Stimulated activated CD8-positive, alpha-beta memory T cell treated with anti-CD3 and anti-CD28 coated beads, Interleukin-15, amount 100 ng/mL, for 4 hours (primary cell): ENCODE results near the gene TMOD1.

Experiments used
- DNase-seq, 2 donors: peaks; one replicate each; pipeline ENCODE4 v3.0.0-alpha.2; 2020; ENCODE audit warnings: low read depth in 2 of 2

The TMOD1 gene

GRCh38 chr9:97517331-97518089 lies 16.0 kb downstream of the TMOD1 start:
- no peak for DNase-seq

GRCh38 chr9:97518166-97518908 lies 16.9 kb downstream of the TMOD1 start:
- DNase-seq = no peak

DNA sequence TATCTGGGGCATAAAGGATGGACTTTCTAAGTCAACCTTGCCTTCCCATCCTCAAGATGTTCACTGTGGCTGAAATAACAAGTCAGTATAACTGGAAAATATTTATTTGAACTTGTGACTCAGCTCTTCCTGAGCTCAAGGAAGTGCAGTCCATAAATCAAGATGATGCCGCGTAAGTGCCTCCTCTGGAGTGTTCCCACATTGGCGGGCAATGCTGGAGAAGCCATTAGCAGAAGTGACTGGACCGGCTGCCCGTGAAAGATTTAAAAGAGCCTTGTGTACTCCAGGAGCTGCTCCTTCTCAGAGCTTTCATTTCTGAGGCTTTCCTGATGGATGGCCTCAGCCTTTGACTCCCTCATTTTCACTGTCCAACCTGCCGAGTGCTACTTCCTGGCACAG lies 17.4 kb downstream of the TMOD1 start:
- no peak for DNase-seq

DNA sequence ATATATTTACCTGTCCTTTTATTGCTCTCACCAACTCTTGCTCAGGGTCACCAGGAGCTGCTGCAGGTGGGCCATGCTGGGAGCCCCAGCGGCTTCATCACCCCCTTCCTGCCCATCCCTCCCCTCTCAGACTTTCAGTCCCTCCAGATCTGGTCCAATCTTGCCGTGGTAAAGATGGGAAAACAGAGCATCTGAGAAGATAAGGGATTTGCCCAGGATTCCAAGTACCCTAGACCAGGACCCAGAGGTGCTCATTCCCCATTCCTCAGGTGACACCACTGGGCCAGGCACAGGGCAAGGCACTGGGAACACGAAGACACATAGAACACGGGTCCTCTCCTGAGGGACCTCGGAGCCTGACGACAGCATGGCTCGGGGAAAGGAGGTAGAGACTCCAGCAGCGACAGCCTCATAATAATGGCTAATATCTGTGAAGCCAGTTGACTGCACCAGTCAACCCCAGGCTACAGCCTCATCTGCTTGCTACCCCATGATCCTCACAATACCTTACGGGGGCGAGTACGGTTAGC lies 18.0 kb downstream of the TMOD1 start:
- DNase-seq = no peak

DNA sequence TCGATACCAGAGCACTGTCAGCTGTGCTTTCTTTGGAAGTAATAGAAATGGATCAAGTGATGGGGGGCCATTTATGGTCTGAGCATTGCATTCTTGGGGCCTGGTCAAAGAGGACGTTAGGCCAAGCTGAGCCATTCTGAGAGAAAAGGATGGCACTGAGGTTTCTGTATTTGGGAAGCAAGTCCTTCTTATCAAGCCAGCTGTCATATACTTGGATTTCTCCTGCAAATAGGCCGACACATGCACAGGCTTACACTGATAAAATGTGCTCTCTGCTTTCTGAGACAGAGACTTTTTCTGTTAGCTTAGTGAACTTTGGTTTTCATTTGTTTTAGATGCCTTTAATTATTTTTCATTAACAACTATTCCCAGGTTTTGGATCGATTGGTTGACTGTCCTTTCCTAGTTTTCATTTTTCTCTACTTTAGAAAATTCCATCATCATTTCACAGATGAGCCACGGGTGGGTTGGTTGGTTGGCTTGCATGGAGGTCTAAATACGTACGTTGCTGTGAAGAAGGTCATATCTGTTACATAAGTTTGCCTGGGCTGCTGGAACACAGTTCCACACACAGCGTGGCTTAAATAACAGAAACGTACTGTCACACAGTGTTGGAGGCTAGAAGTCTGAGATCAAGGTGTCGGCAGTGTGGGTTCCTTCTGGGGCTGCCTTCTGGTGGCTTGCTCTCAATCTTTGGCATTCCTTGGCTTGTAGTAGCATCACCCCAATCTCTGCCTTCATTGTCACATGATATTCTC lies 20.3 kb downstream of the TMOD1 start:
- no peak for DNase-seq

DNA sequence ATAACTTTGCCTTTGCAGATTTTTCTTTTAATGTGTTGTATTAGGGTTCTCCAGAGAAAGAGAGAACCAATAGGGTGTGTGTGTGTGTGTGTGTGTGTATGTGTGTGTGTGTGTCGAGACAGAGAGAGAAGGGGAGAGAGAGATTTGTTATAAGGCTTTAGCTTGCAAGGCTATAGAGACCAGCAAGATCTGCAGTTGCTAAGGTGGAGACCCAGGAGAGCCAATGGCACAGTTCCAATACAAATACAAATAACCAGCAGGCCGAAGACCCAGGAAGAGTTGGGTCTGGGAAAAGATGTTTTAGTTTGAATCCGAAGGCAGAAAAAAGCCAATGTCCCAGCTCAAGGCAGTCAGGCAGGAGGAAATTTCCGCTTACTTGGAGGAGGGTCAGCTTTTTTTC lies 23.0 kb downstream of the TMOD1 start:
- no peak for DNase-seq

GRCh38 chr9:97525451-97525850 lies 24.0 kb downstream of the TMOD1 start:
- no peak for DNase-seq

- DNase-seq = no peak
These were observed 25.6 kb downstream of the TMOD1 start for GRCh38 chr9:97526895-97527575.

- DNase-seq = no peak
These were observed 26.4 kb downstream of the TMOD1 start for GRCh38 chr9:97527626-97528528.

- DNase-seq = no peak
These were observed 27.2 kb downstream of the TMOD1 start for GRCh38 chr9:97528529-97529230.

GRCh38 chr9:97529363-97530076 lies 28.1 kb downstream of the TMOD1 start:
- no peak for DNase-seq

GRCh38 chr9:97531888-97532376 lies 30.5 kb downstream of the TMOD1 start:
- DNase-seq = no peak

DNA sequence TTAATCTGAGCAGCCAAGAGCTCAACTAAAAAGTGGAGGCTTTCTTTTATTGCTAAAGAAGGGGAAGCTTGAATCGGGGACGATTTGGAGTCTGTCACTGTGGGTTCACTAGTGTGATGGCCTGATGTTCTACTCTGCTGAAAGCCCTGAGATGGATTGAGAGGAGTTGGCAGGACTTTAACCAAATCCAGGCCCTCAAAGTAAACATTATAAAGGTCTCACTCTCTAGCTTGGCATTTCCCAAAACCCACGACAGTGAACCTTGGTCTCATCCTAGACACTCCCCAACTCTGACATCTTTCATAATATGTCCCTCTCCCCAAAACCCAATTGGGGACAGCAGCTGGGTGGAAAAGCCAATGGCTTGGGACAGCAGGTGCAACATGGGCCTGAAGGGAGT lies 32.7 kb downstream of the TMOD1 start:
- DNase-seq = no peak

DNA sequence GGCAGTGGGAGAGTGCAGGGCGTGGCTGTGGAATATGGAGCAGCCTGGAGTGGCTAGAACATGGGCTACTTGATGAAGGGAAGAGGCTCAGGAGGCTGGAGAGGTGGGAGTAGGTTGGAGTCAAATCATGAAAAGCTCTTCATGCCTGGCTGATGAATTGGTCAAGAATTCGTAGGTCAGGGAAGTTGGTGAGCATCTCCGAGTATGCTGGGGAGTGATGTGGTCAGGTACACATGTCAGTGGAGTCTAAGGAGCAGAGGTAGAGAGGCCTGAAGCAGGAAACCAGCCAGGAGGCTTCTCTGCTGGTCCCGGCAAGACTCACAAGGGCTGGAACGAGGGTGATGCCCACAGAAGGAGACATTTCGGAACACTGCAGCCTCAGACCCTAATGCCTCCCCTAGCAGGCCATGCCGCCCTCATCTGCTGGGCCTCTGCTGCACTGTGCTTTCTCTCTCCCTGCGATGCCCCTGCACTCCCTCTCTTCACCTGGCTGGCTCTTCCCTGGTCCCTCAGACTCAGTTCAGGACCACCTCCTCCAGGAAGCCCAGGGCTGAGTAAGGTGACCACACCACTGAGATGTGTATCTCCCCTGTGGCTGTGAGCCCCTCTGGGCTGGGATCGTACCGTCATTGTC lies 33.6 kb downstream of the TMOD1 start:
- DNase-seq = no peak

GRCh38 chr9:97535771-97536170 lies 34.3 kb downstream of the TMOD1 start:
- no peak for DNase-seq

- no peak for DNase-seq
These were observed 35.0 kb downstream of the TMOD1 start for GRCh38 chr9:97536480-97536879.

GRCh38 chr9:97543561-97543960 lies 42.1 kb downstream of the TMOD1 start:
- DNase-seq = no peak

DNA sequence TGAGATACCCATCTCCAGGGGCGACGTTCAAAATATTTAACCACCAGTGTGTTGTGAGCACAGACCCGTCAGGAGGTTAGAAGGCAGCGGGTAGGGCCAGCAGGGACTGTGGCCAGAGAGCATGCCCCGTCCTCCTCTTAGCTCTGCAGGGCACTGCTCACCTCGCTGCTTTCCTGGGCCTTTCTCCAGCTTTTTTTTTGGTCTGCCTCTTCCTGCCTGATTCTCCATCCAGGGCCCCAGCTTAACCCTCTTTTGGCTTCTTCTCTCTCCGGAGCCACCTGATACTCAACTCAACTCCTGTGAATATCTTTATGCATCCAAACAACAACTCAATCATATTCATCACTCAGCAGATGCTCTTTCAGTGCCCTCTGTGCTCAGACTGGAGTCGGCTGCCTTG lies 44.0 kb downstream of the TMOD1 start:
- DNase-seq = no peak
